Stimulated activated CD4-positive, alpha-beta T cell treated with anti-CD3 and anti-CD28 coated beads, Interleukin-1b, Interleukin-23, amount 100 ng/mL, for 4 hours (primary cell): ENCODE measurements around the gene BRICD5.
"Not testable (repeated sequence)": the region's sequence is repeated elsewhere in the genome, so short reads cannot be mapped to it uniquely, and the experiment has no call there.

Experiments
- DNase-seq, 2 donors: peaks; one replicate each; pipeline ENCODE4 v3.0.0-alpha.2; 2020; ENCODE audit warnings: low read depth in 2 of 2

BRICD5 gene

GRCh38 chr16:2223221-2223941 is 12.7 kb upstream of the BRICD5 start, which contains the start of gene E4F1:
Gene E4F1, plus strand, starts transcription at chr16:2223591. Its CDS starts 23 bp downstream, at chr16:2223614.
- peak; percentile 98 to 99 for DNase-seq

DNA sequence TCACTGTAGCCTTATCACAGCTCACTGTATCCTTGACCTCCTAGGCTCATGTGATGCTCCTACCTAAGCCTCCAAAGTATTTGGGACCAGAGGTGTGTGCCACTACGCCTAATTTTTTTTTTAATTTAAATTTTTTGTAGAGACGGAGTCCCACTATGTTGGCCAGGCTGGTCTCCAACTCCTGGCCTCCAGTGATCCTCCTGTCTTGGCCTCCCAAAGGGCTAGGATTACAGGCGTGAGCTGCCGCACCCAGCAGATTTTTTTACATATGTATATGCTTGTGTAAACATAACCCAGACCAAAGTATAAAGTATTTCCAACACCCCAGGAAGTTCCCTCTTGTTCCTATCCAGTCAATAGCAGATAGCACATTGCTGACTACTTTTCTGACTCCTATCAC is 5.7 kb upstream of the BRICD5 start:
- DNase-seq: no peak

- no peak for DNase-seq
These were observed 4.0 kb upstream of the BRICD5 start, which contains the start of gene PGP for GRCh38 chr16:2214719-2214968. Gene PGP, minus strand, starts transcription at chr16:2214840. Its CDS starts 63 bp downstream, at chr16:2214777.

- DNase-seq: no peak
These were observed 3.4 kb upstream of the BRICD5 start for GRCh38 chr16:2213817-2214718.

- DNase-seq: no peak
These were observed 2.0 kb upstream of the BRICD5 start for GRCh38 chr16:2212362-2213324.

DNA sequence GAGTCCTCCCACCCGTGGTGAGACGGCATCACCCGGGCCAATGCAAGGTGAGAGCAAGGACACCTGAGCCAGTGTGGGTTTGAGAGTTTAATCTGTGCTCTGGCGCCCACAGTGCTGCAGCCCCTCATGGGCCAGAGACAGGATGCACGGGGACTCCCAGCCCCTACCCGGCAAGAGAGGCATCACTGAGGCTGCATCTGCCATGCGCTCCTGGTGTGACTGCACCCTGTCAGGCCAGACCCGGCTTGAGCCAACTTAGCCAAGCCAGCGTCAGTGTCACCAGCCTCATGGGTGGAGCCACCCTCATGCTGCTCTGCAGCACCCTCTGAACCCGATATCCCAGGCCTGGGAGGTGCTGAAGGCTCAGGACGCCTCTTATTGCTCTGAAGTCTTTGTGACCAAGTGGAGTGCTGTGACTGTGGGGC is 1.3 kb upstream of the BRICD5 start:
- no peak for DNase-seq

DNA sequence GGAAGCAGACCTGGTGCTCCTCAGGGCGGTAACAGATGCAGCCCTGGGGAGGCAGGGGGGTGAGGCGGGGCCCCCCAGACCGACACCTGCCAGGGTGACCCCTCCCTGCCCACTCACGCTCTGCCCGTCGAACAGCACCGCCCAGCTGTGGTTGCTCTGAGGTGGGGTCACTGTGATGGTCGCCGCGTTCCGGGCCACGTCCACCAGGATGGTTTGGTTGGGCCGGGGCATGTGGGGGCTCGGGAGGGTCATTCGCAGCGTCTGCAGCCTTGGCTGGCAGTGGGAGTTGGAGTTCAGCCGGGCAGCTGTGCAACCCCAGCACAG is 692 bp downstream of the BRICD5 start:
- no peak for DNase-seq

DNA sequence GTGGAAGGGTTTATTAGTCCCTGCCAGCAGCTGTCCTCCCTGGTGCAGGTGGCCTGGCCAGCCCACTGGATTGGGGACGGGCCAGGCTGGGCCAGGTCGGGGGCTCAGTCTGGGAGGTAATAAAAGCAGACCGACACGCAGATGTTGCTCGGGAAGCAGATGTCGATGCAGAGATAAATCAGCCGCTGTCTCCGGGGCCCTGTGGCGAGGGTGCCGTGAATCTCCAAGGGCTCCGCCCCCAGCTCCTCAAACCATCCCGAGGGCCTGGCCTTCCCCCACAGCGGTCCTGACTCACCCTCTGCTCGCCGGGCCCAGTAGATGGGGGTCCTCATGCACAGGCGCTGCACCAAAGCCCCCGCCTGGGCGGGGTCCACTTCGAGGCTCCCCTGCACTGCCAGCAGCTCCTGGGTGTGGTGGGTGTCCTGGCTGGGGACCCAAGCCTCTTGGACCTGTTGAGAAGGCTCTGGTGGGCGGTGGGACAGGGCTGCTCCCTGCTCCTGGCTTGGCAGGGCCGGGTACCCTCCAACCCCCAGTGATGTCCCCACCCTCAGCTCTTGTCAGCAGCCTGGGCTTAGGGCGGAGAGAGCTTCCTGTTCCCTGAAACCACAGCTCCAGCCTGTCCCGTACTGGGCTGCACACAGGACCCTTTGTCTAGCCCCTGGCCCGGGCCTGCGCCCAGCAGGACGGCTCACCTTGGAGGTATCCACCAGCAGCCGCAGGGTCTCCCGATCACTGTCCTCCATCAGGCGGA is 1.2 kb downstream of the BRICD5 start:
- DNase-seq: no peak

DNA sequence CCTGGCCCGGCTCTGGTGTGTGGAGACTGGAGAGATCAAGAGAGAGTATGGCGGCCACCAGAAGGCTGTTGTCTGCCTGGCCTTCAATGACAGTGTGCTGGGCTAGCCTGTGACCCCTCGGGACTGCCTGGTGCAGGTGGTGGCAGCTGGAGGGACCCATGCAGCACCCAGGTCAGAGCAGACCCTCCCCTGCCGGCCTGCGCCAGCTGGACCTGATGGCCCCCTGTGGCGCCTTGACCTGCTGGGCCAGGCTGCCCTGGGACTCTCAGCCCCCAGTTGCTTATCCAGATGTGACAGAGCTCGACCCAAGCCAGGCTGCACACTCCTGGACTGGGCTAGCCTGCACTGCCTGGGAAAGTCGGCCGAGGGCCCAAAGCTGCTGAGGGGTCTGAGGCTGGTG is 1.9 kb downstream of the BRICD5 start:
- no peak for DNase-seq

DNA sequence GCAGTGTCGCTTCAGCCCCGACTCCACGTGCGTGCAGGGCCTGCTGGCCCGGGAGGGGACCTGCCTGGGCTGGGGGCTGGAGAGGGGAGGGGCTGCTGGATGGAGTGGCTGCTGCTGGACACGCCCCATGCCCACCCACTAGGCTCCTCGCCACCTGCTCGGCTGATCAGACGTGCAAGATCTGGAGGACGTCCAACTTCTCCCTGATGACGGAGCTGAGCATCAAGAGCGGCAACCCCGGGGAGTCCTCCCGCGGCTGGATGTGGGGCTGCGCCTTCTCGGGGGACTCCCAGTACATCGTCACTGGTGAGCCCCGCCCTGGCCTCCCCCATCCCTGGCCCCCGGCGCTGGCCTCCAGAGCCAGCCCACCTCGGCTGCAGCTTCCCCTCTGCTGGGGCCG is 2.4 kb downstream of the BRICD5 start:
- no peak for DNase-seq

DNA sequence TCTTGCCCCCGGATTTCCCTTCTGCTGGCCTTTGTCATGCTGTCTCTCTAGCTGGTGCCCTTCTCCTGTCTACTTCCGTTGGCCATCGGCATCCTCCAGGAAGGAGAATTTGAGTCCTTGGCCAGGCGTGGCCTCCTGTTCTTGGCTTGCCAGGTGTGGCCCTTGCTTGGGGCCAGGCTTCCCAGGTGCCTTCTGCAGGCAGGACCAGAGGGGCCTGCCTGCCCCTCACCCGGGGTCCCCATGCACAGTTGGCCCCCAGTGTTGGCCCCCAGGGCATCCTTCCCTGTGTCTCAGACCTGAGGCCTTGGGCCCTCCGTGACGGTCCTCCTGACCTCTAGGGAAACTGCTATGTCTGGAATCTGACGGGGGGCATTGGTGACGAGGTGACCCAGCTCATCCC is 2.8 kb downstream of the BRICD5 start:
- no peak for DNase-seq

GRCh38 chr16:2206780-2207433 is 3.8 kb downstream of the BRICD5 start:
- DNase-seq: no peak

DNA sequence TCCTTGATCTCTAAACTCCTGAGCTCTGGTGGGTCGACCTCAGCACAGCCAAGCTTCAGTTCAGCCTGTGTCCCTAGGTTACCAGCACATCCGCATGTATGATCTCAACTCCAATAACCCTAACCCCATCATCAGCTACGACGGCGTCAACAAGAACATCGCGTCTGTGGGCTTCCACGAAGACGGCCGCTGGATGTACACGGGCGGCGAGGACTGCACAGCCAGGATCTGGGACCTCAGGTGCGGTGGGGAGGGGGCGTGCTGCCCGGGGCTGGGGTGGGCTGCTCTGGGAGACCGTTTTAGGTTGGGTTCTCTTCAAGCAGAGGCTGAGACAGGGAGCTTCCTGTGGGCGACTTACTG is 4.3 kb downstream of the BRICD5 start:
- no peak for DNase-seq

DNA sequence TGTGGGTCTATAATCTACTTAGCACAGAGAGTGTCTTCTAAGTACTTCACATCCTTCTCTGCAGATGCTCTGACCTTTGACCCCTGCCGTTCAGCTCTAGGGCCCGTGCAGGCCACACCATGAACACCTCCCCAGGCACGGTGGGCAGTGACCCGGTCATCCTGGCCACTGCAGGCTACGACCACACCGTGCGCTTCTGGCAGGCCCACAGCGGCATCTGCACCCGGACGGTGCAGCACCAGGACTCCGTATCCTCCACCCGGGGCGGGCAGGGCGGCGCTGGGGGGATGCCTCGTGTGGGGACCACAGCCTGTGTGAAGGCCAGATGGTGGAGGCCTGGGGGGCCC is 4.7 kb downstream of the BRICD5 start:
- no peak for DNase-seq

GRCh38 chr16:2205104-2205966 is 5.3 kb downstream of the BRICD5 start, which contains the start of gene MLST8:
Gene MLST8, plus strand, starts transcription at chr16:2205454. Its CDS starts 632 bp downstream, at chr16:2206086.
- DNase-seq: peak; percentile 89 to 91

DNA sequence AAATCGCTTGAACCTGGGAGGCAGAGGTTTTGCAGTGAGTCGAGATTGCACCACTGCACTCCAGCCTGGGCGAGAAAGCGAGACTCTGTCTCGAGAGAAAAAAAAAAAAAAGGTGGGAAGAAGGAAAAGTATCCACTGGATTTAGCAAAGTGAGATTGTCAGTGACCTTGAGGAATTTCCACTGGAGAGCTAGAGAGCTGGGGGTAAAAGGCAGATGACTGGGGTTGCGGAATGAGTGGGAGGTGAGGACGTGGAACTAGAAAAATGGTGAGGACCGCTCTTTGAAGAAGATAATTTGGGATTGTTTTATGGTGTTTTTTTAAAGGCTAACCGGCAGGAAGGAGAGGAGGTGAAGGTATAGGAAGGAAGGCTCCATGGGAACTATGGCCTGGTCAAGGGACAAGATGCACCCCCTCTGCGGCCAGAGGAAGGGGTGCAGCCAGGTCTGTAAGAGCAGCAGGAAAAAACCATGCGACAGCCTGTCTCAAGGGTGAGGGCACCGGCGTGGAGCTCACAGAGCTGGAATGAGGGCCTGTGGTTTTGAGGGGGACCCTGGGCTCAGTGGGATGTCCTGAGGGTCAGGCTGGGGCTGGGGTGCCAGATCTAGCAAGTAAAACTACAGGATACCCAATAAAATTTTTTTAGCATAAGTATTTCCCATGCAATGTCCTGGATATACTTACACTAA is 6.1 kb downstream of the BRICD5 start:
- DNase-seq: no peak

DNA sequence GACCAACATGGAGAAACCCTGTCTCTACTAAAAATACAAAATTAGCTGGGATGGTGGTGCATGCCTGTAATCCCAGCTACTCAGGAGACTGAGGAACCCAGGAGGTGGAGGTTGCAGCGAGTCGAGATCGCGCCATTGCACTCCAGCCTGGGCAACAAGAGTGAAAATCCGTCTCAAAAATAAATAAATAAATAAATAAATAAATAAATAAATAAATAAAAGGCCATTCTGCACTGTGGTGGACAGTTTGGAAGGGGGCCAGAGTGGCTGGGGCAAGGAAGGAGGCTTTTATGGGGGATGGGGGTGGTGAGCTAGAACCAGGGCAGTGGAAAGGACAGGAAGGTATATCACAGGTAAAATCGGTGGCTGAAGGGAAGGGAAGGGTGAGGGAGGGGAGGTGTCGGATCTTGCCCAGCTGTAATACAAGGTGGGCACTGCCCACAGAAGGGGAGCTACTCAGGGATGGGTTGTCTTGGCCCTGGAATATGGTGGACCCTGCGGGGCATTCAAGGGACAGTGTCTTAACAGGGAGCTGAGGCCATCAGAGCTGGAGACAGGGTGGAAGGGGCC is 7.5 kb downstream of the BRICD5 start:
- not testable (repeated sequence) for DNase-seq

DNA sequence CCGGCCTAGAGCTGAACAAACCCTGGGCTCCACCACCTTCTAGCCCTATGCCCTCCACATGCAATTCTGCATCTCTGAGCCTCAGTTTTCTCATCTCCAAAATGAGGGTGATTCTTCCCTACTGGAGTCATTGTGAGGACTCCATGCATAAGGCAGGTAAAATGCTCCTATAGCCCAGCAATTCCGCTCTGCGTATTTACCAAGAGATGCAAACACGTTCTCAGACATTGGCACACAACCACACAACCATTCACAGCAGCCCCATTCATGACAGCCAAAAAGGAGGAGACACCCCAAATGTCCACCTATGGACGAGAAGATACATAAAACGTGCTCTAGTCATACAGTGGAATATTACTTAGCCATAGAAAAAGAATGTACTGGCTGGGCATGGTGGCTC is 10.3 kb downstream of the BRICD5 start:
- no peak for DNase-seq

GRCh38 chr16:2199621-2200139 is 11.0 kb downstream of the BRICD5 start:
- DNase-seq: no peak
